IPS DF 19.7 (cell line): ENCODE measurements around the gene IRF2BP1.

Experiments
- DNase-seq: peaks from one replicate; pipeline ENCODE4 v3.0.0-alpha.2; 2013; ENCODE audit warnings: low read depth, low spot score

Gene IRF2BP1

GRCh38 chr19:45885556-45886426 is at the start of gene IRF2BP1:
Gene IRF2BP1 (minus strand): TSS chr19:45886141. CDS start chr19:45885774, 367 bp downstream.
- no peak for DNase-seq

- no peak for DNase-seq
Observed at GRCh38 chr19:45935267-45935666, 49.3 kb upstream of the IRF2BP1 start.

GRCh38 chr19:45934551-45935230 is 48.8 kb upstream of the IRF2BP1 start:
- DNase-seq, result no peak

GRCh38 chr19:45933759-45934158 is 47.8 kb upstream of the IRF2BP1 start:
- DNase-seq, result no peak

- DNase-seq, result no peak
Observed at GRCh38 chr19:45931055-45931454, 45.1 kb upstream of the IRF2BP1 start.

- DNase-seq, result no peak
Observed at GRCh38 chr19:45929247-45929646, 43.3 kb upstream of the IRF2BP1 start.

GRCh38 chr19:45927565-45928261 is 41.8 kb upstream of the IRF2BP1 start:
- peak; percentile 96 for DNase-seq

GRCh38 chr19:45924891-45925447 is 39.0 kb upstream of the IRF2BP1 start:
- no peak for DNase-seq

GRCh38 chr19:45922281-45922680 is 36.3 kb upstream of the IRF2BP1 start:
- DNase-seq, result peak; percentile 75

- DNase-seq, result no peak
Observed at GRCh38 chr19:45920458-45920857, 34.5 kb upstream of the IRF2BP1 start.

- no peak for DNase-seq
Observed at GRCh38 chr19:45919678-45920077, 33.7 kb upstream of the IRF2BP1 start.

- DNase-seq, result no peak
Observed at GRCh38 chr19:45918721-45919120, 32.8 kb upstream of the IRF2BP1 start.

- DNase-seq, result no peak
Observed at GRCh38 chr19:45917421-45918091, 31.6 kb upstream of the IRF2BP1 start.

GRCh38 chr19:45913874-45914830 is 28.2 kb upstream of the IRF2BP1 start, which contains the start of gene NANOS2:
Gene NANOS2 (minus strand): TSS chr19:45914778. CDS start chr19:45914693, 85 bp downstream.
- DNase-seq, result peak; percentile 56

- no peak for DNase-seq
Observed at GRCh38 chr19:45911291-45911690, 25.4 kb upstream of the IRF2BP1 start.

GRCh38 chr19:45908956-45909355 is 23.0 kb upstream of the IRF2BP1 start:
- DNase-seq, result no peak

GRCh38 chr19:45906221-45906620 is 20.3 kb upstream of the IRF2BP1 start:
- no peak for DNase-seq

- DNase-seq, result no peak
Observed at GRCh38 chr19:45905011-45905410, 19.1 kb upstream of the IRF2BP1 start.

- no peak for DNase-seq
Observed at GRCh38 chr19:45902651-45903625, 17.0 kb upstream of the IRF2BP1 start.
